AG20443 (cell line): Measurements from ENCODE around the gene DPM3.
"Not testable (repeated sequence)": the region's sequence is repeated elsewhere in the genome, so short reads cannot be mapped to it uniquely, and the experiment has no call there.

ENCODE experiments used
- DNase-seq: peaks from one replicate; pipeline ENCODE4 v3.0.0; 2012; ENCODE audit warnings: low spot score, mixed read lengths

The DPM3 gene

GRCh38 chr1:155125511-155125945 is 14.8 kb downstream of the DPM3 start:
- DNase-seq = no peak

- no peak for DNase-seq
Measured at GRCh38 chr1:155124503-155125463, 15.5 kb downstream of the DPM3 start.

- DNase-seq = no peak
Measured at GRCh38 chr1:155123801-155124200, 16.5 kb downstream of the DPM3 start.

- DNase-seq = no peak
Measured at GRCh38 chr1:155122308-155122707, 18.0 kb downstream of the DPM3 start.

- no peak for DNase-seq
Measured at GRCh38 chr1:155121249-155121648, 19.1 kb downstream of the DPM3 start.

- DNase-seq = peak; percentile 7
Measured at GRCh38 chr1:155120253-155120652, 20.1 kb downstream of the DPM3 start.

- DNase-seq = not testable (repeated sequence)
Measured at GRCh38 chr1:155118090-155118489, 22.2 kb downstream of the DPM3 start.

- peak; percentile 5 for DNase-seq
Measured at GRCh38 chr1:155117610-155118009, 22.7 kb downstream of the DPM3 start.

- DNase-seq = no peak
Measured at GRCh38 chr1:155116113-155116764, 24.1 kb downstream of the DPM3 start.

- DNase-seq = no peak
Measured at GRCh38 chr1:155113450-155113980, 26.8 kb downstream of the DPM3 start.

- DNase-seq = no peak
Measured at GRCh38 chr1:155110826-155111225, 29.5 kb downstream of the DPM3 start.

- DNase-seq = no peak
Measured at GRCh38 chr1:155110381-155110780, 29.9 kb downstream of the DPM3 start.

- no peak for DNase-seq
Measured at GRCh38 chr1:155108296-155108695, 32.0 kb downstream of the DPM3 start.

- DNase-seq = no peak
Measured at GRCh38 chr1:155107309-155108264, 32.7 kb downstream of the DPM3 start.

GRCh38 chr1:155106862-155107261 is 33.5 kb downstream of the DPM3 start:
- DNase-seq = no peak

- no peak for DNase-seq
Measured at GRCh38 chr1:155105604-155106011, 34.7 kb downstream of the DPM3 start.

- no peak for DNase-seq
Measured at GRCh38 chr1:155104605-155105534, 35.5 kb downstream of the DPM3 start.

GRCh38 chr1:155103325-155103724 is 37.0 kb downstream of the DPM3 start:
- no peak for DNase-seq

- no peak for DNase-seq
Measured at GRCh38 chr1:155099331-155099730, 41.0 kb downstream of the DPM3 start.

GRCh38 chr1:155094622-155094948 is 45.7 kb downstream of the DPM3 start:
- no peak for DNase-seq
